CD4-positive, alpha-beta T cell treated with Interferon gamma for 1 hour (primary cell): ENCODE results near the gene GNAI1.
"Not testable (repeated sequence)": the region's sequence is repeated elsewhere in the genome, so short reads cannot be mapped to it uniquely, and the experiment has no call there.

ENCODE experiments used
- DNase-seq: peaks from one replicate; pipeline ENCODE4 v3.0.0-alpha.2; 2020

GNAI1 gene

DNA sequence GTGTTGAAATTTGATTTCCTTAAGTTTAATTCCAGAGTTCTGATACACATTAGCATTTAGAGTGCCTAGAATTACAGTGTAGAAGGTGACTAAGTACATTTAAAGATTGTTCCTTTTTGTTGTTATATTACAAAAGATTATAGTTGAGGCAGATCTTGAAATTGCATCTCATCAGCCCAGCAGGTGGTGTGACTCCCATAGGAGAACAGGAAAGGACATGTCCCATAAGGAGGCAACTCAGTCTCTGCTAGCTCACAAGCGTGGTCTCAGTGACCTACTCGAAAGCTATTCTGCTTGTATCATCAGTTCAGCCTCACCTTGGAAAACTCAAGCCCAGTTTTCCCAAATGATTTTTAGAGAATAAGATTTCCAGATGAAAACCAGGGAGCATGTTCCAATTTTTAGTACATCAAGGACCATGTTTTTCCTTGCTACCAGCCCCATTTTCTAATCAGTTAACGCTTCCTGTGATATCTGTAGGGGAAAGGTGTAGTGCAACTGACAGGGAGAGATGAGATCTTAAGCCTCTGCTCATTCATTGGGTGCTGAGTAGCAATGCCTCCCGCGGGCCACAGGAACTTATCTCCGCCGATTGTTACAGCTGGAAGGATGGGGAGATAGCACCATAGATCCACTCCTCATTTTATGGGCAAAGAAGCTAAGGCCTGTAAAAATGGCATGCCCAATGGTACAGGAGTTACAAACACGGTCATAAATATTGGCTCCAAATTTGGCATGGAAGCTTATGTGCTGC, 1.1 kb upstream of the GNAI1 start:
- DNase-seq = no peak

- DNase-seq = no peak
These were observed 506 bp upstream of the GNAI1 start for GRCh38 chr7:80134115-80134535.

- no peak for DNase-seq
These were observed 876 bp downstream of the GNAI1 start for GRCh38 chr7:80135309-80136104.

GRCh38 chr7:80136261-80137055, 1.8 kb downstream of the GNAI1 start:
- DNase-seq = no peak

GRCh38 chr7:80137410-80137809, 2.8 kb downstream of the GNAI1 start:
- no peak for DNase-seq

DNA sequence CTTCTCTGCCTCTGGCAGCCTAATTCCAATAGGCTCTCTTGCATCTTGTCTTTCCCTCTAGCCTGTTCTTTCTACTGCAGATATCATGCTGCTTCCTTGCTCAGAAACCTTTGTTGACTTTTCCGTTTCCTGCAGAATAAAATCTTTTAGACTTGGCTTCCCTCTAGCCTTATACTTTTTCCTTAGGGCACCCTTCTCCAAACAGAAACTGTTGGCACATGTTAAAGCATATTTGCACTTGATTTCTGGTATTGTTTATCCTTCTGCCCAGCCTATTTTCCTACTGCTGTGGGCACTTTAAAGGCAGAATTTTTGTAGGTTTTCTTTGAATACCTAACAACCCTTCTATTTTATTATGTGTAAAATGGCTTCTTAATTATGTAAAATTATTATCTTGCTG, 4.6 kb downstream of the GNAI1 start:
- DNase-seq = no peak

DNA sequence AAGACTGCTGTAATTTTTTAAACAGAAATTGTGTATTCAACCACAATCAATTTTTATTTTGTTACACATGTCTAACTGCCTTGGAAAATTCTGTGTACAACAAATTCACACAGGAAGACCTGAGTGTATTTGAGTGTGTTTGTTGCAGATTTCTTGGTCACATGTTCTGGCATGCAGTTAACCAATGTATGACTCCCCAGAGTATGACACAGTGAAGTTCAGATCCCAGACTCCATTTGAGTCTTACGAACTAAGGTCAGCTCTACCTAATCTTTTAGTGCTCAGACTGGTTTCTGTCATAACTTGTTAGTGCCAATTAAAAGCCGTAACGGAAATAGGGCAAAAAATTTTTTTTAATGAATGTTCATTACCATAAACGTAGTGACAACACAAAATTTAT, 5.8 kb downstream of the GNAI1 start:
- DNase-seq = no peak

DNA sequence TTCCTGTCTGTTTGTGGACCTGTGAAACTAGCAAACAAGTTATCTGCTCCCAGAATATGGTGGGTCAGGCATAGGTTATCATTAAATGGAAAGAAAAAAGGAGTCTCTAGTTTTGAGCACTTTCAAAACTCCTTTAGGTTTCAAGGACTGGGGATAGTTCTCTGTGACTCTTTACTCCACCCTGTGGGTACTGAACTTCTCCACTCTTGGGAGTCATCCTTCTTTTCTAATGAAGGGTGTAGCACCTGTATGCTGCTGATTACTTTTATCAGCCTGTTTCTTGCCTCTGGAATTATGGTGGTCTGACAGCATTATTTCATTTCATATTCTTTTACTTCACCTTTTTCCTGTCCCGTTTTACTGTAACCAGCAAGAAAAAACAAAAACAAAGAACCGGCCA, 6.7 kb downstream of the GNAI1 start:
- no peak for DNase-seq

GRCh38 chr7:80142853-80143580, 8.4 kb downstream of the GNAI1 start:
- DNase-seq = no peak

- DNase-seq = no peak
These were observed 11.3 kb downstream of the GNAI1 start for GRCh38 chr7:80145780-80146422.

DNA sequence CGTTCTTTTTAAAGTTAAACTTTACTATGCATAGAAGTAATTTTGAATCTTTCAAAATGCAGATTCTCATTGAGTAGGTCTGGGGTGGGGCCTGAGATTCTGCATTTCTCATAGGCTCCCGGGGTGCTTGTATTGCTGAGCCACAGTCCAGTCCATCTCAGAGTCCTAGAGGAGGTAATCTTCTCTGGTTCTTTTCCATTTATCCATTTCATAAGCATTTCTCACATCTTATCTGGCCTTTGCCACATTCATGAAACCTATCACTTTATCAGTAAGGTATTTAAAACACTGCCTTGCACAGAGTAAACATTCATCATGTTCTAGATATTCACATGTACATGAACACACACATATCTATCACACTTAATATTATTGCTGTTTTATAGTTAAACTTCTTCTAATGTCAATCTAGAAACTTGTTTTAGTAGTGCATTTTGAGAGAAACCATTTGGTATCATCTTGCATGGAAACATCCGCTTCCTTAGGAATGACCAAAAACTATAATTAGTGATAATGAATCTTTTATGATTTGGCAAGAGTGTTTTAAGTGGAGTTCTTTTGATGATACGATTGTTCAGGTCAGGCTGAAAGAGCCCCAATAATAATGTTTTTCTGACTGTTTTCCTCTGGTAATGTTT, 12.0 kb downstream of the GNAI1 start:
- DNase-seq = no peak

DNA sequence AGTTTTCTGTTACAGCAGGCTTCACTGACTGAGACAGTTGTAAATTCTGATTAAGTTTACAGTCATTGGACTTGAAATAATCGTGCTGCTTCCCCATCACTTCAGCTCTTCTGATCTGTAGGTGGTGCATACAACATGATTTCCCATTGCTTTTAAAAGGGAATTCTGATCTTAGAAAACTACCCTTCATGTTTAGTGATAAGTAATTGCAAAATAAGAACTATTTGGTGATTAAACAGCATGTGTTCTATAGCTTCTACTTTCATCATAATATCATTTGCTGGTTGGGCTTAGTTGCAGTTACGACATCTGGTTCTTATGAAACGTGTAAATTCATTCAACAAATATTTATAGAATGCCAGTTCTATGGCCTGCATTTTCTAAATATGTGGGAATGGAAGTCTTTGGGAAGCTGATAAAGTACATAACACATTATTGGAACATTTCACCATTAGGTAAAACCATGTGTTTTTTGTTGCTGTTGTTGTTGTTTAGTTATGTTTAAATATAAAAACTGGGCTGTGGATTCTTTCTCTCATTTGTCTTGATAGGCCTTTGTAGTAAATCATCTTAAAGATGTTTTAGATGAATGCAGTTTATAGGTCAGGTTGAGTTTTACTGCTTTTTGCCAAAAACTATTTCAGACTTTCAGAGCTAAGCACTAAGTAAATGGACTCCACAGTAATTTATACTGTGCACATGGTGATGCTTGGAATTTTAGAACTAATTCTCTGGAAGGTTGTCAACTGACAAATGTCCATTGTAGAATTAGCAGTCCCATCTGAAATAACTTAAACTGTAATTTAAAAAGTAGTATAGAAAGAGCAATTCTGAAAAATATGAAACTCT, 13.1 kb downstream of the GNAI1 start:
- DNase-seq = no peak

GRCh38 chr7:80150611-80151273, 16.1 kb downstream of the GNAI1 start:
- DNase-seq = no peak

GRCh38 chr7:80151274-80151665, 16.6 kb downstream of the GNAI1 start:
- DNase-seq = no peak

GRCh38 chr7:80153446-80153845, 18.8 kb downstream of the GNAI1 start:
- DNase-seq = no peak

DNA sequence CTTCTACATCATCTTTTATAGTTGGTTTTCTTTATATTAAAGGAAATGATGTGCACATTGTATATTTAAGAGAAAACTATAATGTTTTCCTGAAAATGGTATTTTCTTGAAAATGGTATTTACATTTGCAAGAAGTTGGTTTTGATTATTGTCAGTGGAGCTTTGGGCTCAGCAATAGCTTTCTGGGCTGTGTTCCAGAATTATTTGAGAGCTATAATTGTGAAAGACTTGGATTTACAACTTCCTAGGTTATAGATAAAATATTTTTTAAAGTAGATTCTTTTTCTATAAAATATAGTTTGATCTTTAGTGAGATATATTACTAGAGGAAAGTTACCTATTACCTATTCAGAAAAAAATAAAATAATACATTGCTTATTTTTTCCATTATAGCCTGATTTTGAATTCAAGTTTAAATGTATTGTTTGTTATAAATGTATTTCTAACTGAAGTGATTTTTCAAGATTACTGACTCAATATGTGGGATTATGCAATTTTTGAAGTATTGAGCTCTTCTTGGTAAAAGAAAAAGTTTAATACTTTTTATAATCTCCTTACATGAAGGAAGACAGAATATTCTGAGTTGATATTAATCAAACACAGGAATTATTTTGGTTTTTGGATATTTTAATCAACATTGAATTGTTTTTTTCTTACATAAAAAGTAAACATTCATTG, 20.2 kb downstream of the GNAI1 start:
- no peak for DNase-seq

GRCh38 chr7:80155374-80155773, 20.7 kb downstream of the GNAI1 start:
- DNase-seq = no peak

DNA sequence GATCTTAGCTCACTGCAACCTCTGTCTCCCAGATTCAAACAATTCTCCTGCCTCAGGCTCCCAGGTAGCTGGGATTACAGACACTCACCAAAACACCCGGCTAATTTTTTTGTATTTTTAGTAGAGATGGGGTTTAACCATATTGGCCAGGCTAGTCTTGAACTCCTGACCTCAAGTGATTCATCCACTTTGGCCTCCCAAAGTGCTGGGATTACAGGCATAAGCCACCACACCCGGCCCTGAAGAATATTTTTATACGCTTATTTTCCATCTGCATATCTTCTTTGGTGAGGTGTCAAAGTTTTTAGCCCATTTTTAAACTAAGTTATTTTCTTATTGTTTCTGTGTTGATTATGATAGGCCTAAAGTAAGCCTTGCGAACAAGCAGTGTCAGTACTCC, 23.1 kb downstream of the GNAI1 start:
- not testable (repeated sequence) for DNase-seq

- DNase-seq = no peak
These were observed 25.2 kb downstream of the GNAI1 start for GRCh38 chr7:80159802-80160201.

DNA sequence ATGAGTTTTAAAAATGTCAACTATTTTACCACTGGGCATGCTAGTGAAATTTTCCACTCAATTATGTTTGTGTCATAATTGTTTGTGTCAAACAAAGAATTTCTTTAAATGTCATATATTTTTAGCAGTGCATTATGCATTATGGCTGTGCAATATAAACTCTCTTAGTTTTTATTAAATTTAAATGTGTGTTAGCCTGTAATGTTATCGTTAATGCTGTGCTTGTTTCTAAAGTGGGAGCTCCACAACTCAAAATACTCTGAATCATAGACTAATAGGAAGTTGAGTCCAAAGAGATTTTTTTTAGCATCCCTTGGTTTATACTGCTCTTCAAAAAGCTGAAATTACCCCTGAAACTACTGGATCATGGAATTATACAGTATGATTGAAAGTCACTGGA, 26.8 kb downstream of the GNAI1 start:
- DNase-seq = no peak
